GM06990 (cell line): ENCODE results near the gene EZH2.

Experiments
- DNase-seq: peaks from one replicate; pipeline ENCODE4 v3.0.0-alpha.2; 2011; ENCODE audit not compliant: insufficient read length; ENCODE audit errors: extremely low read depth
- H3K27me3 ChIP-seq: replicated peaks from 2 replicates; pipeline ENCODE4 v1.6.0; 2011; ENCODE audit warnings: low read length; ENCODE audit not compliant: control insufficient read depth, insufficient read depth
- H3K36me3 ChIP-seq: 2 replicates; pipeline ENCODE4 v1.5.1; 2011; ENCODE audit warnings: low read length; ENCODE audit not compliant: control insufficient read depth, insufficient read depth
- H3K4me3 ChIP-seq: replicated peaks from 2 replicates; pipeline ENCODE4 v1.5.1; 2011; ENCODE audit warnings: low read depth, mild to moderate bottlenecking, control low read depth, low read length
- TF ChIP-seq, protein P1 (sequence below): IDR thresholded peaks from 2 replicates; pipeline ENCODE4 v1.5.1; 2011; ENCODE audit warnings: low read length, control low read depth, mild to moderate bottlenecking, inconsistent platforms; ENCODE audit not compliant: insufficient read depth, poor library complexity, severe bottlenecking

The EZH2 gene

DNA sequence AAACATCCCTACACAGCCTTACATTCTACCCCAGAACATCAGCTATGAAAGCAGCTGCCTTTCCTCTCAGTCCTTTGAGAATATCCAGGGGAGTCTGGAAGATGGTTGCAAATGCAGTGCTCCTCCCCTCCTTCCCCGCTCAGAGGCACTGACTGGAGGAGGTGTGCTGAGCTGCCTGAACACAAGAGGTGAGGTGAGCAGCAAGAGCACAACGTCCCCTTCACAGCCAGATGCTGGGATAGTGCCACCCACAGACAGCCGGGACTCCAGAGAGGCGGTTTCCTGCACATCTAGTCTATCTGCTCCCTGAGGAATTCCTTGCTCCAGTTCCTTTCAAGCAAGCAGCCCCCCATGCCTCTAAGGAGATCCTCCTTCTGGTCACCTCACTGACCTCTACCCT lies 74.2 kb downstream of the EZH2 start:
- Histone ChIP-seq H3K36me3 (peaks cover 21% of the 10 kb centered on the region), H3K4me3 (no peak overlapping the region), H3K27me3 (no peaks in the 10 kb centered on the region)
- TF ChIP-seq, protein P1, sequence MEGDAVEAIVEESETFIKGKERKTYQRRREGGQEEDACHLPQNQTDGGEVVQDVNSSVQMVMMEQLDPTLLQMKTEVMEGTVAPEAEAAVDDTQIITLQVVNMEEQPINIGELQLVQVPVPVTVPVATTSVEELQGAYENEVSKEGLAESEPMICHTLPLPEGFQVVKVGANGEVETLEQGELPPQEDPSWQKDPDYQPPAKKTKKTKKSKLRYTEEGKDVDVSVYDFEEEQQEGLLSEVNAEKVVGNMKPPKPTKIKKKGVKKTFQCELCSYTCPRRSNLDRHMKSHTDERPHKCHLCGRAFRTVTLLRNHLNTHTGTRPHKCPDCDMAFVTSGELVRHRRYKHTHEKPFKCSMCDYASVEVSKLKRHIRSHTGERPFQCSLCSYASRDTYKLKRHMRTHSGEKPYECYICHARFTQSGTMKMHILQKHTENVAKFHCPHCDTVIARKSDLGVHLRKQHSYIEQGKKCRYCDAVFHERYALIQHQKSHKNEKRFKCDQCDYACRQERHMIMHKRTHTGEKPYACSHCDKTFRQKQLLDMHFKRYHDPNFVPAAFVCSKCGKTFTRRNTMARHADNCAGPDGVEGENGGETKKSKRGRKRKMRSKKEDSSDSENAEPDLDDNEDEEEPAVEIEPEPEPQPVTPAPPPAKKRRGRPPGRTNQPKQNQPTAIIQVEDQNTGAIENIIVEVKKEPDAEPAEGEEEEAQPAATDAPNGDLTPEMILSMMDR, result no peak
- no peak for DNase-seq

DNA sequence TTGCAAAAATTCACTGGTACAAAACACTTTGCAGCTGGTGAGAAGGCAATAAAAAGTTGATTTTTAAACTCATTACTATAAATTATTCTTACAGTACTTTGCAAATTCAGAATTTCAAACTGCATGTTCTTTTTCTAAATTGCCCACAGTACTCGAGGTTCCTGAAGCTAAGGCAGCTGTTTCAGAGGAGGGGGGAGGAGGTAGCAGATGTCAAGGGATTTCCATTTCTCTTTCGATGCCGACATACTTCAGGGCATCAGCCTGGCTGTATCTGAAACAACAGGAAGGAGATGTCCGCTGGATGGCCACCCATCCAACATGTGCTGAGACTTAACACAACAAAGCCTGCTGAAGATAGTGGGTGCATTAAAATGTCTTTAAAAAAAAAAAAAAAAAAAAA lies 76.7 kb downstream of the EZH2 start:
- DNase-seq, result no peak
- Histone ChIP-seq H3K27me3 (no peaks in the 10 kb centered on the region), H3K36me3 (peaks cover 19% of the 10 kb centered on the region), H3K4me3 (no peak overlapping the region)
- TF ChIP-seq, protein P1, result no peak

DNA sequence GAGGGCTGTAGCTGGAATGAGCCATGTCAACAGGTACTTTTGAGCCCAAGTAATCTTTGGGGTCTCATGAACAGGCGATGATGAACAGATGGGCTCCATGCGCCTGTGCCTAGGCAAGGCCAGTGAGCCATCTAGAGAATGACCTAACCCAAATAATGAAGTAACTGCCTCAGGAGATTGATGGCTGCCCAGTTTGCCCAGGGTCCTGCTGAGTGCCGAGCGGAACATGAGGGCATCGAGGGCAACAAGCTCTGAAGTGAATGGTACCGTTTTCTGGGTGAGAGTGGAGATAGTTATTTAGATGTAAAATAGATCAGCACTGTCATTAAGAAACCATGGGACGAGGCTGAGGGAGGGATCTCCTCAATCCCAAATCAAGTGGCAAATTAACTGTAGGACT lies 77.9 kb downstream of the EZH2 start:
- TF ChIP-seq, protein P1, result no peak
- peaks cover 24% of the 10 kb centered on the region for H3K36me3 ChIP-seq

DNA sequence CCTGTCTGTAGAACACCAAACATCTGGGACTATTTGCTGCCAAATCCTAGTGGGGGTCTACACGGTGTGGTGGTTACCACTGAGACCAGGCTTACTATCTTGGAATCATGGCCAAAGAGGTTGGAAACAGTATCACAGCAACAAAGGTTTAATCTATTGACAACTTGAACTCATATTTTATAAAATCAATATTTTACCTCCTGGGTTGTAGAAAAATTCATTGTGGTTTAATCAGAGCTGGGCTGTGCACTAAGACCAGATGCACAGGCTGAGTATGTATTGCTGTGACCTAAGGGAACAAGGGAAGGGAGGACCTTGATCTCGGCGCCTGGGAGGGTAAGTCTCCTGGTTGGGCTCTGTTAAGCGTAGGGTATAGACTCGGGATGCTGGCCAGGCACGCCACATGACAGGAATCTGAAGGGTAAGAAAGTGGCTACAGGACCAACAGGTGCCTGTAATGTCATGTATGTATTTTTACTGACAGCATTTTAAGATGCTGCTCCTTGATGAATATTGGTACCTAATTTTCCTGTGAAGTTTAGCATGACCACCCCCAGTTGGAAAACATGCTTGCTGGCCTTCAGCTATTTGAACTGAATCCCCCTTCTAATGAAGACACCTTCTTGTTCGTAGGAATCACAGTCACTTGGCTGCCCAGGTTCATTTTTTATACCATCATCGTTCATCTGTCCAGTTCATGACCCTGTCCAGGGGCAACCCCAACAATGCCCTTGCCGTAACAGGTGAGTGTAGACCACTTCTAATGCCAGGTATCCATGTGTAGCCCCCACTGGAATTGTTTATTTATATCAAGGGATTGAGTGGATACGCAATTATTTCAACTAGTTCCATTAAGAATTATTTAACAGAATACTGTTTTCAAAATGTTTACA lies 79.5 kb downstream of the EZH2 start:
- H3K27me3 ChIP-seq, result no peaks in the 10 kb centered on the region
- H3K4me3 ChIP-seq, result no peak overlapping the region
- no peak for DNase-seq
- TF ChIP-seq, protein P1, result no peak
- peaks cover 30% of the 10 kb centered on the region for H3K36me3 ChIP-seq

More for the DNA sequence above, 77.9 kb downstream of the EZH2 start:
- Histone ChIP-seq H3K27me3 (no peaks in the 10 kb centered on the region), H3K4me3 (no peak overlapping the region)
- DNase-seq, result no peak

DNA sequence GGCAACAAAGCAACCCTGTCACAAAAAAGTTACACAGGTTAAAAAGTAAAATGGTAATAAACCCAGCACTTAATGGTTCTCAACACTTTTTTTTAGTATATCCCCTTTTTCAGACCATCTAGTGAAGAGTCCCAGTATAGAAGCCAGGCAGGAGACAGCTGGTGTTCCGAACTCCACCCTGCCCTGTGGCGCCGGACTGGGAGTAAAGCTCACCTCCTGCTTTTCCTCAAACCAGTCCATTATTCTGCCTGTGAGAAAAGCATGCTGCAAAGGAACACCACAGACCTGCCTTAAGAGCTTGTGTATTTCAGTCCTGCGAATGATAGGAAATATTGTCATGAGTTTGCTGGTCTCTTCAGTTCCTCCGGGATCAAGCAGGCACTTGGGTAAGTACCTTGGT lies 81.0 kb downstream of the EZH2 start:
- TF ChIP-seq, protein P1, result no peak

More for the DNA sequence above, 81.0 kb downstream of the EZH2 start:
- peaks cover 27% of the 10 kb centered on the region for H3K36me3 ChIP-seq
- no peaks in the 10 kb centered on the region for H3K27me3 ChIP-seq
- DNase-seq, result no peak
- no peak overlapping the region for H3K4me3 ChIP-seq
